Stimulated activated CD8-positive, alpha-beta memory T cell treated with anti-CD3 and anti-CD28 coated beads, Interleukin-7, amount 100 ng/mL, for 24 hours (primary cell): ENCODE results near the gene GNB1.
"Not testable (repeated sequence)": the region's sequence is repeated elsewhere in the genome, so short reads cannot be mapped to it uniquely, and the experiment has no call there.

Source experiments
- DNase-seq: peaks from one replicate; pipeline ENCODE4 v3.0.0-alpha.2; 2020; ENCODE audit warnings: low read depth

GNB1 gene

DNA sequence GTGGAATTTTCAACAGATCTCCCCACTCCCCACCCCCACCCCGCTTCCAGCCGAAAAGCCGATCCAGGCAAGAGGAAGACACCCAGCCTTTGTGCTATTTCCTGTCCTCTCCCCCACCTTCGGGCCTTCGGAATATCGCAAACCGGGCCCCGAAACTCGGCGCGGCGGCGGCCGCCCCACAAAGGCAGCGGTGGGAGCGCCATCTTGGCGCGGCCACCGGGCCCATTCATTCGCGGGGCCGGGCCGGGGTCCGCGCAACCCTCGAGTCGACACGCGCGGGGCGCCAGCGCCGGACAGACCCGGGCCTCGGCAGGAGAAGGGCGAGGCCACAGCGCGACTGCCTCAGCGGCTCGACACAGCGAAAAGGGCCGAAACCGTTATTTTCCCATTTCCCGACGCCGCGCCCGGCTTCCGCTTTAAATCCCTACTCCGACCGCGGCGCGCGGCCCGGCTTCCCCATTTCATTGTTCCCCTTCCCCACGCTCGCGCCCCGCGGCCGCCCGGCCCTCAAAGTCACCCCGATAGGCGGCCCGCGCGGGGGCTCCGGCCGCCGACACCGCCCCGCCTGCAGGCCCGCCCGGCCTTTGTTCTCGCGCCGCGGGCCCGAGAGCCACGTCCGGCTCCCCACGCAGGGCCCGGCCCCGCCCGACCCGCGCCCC is 911 bp downstream of the GNB1 start:
- DNase-seq = no peak

DNA sequence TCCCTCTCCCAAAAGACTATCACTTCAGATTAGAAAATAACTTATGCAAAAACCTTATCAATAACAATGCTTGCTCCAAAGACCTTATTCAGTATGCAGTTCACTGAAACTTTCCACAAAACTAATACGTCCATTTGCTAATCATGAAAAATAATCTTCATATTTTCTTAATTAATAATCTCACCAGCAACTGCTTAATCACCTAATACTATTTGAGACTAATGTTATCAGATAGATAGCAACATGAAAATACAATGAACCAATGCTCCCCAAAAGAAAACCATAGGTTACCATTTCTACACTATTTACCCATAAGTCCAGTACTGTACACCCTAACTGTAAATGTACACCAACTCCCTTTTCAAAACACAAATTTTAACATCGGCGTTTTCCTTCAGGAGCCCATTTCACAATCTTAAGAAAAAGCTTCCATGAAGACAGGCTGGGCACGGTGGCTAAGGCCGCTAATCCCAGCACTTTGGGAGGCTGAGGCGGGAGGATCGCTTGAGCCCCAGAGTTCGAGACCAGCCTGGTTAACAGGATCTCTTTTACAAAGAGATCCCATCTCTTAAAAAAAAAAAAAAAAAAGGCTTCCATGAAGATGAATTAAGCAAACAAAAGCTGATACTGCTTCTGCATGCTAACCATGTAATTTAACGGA is 1.7 kb downstream of the GNB1 start:
- DNase-seq = no peak

DNA sequence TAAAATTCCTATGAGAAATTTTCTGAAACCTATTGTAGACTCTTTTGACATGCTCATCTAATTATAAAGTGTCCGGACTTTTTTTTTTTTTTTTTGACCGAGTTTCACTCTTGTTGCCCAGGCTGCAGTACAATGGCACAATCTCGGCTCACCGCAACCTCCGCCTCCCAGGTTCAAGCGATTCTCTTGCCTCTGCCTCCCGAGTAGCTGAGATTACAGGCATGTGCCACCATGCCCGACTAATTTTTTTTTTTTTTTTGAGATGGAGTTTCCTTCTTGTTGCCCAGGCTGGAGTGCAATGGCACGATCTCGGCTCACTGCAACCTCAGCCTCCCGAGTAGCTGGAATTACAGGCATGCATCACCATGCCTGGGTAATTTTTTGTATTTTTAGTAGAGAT is 7.0 kb downstream of the GNB1 start:
- not testable (repeated sequence) for DNase-seq

DNA sequence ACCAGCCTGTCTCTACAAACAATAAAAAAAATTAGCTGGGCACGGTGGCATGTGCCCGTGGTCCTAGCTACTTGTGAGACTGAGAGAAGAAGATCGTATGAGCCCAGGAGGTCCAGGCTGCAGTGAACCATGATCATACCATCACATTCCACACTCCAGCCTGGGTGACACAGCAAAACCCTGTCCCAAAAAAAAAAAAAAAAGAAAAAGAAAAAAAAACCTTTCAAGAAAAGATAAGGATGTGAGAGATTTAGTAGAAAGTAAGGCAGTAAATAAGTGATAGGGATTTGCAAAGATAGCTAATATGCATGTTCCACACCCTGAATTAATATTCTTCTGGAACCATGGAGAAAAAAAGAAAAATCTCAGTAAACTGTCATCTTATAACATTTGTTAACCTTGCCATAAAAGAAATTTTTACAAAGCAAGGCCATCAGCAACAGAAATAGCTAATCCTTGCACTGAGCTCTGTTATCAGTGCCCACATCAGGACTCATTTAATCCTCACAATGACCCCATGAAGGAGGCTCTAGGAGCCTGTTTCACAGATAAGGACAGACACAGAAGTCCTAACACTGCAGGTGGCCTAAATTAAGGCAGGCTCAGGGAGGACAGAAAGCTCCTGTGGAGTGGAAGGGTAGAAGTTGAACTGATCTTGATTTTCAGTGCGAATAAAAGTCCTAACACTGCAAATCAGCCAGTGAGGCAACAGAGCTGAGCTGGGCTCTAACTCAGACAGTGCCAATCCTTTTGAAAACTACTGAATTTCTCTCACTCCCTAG is 7.6 kb downstream of the GNB1 start:
- no peak for DNase-seq

DNA sequence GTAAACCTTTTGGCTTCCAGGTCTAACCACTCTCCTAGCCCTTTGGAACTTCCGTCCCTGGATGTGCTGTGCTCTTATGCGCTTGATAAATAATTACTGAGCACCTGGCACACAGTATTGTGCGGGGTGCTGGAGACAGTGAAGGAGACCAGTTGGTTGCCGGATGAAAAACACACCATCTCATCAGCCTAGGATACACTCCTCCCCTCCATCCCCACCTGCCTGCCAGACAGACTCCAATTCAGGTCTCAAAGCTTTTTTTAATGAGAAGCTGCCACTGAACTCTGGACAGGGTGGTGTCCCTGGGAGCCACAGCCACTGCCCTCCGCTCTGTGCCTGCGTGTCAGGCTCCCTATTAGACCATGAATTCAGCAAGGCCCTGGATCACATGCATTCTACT is 9.2 kb downstream of the GNB1 start:
- DNase-seq = no peak

DNA sequence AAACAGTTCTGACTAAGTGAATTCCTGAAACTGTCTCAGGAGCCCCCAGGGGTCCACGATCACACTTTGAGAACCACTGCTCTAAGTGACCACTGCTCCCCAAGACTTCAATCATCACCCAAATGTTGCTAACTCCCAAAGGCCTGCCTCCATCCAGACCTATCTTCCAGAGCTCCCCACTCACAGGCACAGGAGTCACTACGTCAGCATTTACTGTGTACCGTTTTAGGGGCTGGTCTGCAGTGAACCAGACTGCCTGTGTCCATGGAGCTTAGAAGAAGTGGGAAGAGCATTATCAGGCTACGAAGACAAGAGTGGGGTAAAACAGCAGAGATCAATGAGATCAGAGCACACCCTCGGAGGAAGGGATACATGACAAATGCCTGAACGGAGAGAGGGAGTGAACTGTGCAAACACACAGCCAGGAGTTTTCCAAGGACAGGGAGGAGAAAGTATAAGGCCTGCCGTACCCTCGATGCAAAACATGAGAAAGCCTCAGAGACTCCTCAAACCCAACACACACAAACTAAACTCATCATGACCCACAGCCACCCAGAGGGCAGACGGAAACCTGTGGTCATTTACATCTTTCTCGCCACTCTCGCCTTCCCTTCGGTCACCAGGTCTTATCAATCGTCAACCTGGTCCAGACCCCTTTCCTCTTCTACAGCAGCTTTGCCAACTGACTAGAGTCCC is 10.1 kb downstream of the GNB1 start:
- no peak for DNase-seq

- no peak for DNase-seq
Measured at GRCh38 chr1:1879942-1880341, 10.9 kb downstream of the GNB1 start.

GRCh38 chr1:1877865-1878436 is 12.9 kb downstream of the GNB1 start:
- DNase-seq = no peak

DNA sequence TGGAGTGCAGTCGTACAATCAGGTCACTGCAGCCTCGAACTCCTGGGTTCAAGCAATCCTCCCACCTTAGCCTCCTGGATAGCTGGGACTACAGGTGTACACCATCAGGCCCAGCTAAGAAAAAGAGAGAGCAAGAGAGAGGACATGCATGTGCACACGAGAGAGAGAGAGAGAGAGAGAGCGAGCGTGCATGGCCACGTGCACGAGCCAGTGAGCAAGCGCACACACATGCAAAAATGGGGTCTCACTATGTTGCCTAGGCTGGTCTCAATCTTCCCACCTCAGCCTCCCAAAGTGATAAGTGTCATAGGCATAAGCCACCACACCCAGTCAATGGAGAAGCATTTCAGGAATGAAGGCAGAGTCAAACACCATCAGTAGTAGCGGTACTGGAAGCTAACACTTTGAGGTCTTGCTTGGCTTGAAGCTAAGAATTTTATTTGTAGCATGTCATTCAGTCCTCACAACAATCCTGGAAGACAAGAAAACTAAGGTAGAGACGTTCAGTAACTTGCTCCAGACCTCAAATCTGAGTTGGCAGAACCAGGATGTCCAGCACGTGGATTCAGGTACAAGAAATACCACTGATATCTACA is 14.5 kb downstream of the GNB1 start:
- DNase-seq = no peak

GRCh38 chr1:1875932-1876331 is 15.0 kb downstream of the GNB1 start:
- DNase-seq = no peak

DNA sequence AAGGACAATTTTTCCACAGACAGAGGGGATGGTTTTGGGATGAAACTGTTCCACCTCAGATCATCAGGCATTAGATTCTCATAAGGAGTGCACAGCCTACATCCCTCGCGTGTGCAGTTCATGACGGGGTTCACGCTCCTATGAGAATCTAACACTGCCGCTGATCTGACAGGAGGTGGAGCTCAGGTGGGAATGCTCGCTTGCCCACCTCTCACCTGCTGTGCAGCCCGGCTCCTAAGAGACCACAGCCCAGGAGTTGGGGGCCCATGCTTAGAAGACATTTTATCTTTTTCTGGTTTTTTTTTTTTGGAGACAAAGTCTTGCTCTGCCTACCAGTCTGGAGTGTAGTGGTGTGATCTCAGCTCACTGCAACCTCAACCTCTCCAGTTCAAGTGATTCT is 16.0 kb downstream of the GNB1 start:
- DNase-seq = no peak

DNA sequence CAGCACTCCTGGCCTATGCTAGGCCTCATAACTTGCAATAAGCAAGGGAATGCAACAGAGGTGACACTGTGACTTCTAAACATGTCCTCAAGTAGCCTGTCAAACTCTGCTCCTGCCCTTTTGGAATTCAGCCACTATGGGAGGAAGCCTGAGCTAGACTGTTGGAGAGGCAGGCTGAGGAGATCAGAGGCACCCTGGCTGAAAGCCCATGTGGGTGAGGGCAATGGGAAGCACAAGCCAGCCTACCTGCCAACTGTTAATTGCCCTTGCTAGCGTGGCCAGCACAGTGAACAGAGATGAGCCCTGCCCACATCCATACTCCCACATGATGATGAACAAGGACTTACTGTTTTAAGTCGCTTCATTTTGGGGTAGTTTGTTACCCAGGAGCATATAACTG is 17.7 kb downstream of the GNB1 start:
- no peak for DNase-seq

DNA sequence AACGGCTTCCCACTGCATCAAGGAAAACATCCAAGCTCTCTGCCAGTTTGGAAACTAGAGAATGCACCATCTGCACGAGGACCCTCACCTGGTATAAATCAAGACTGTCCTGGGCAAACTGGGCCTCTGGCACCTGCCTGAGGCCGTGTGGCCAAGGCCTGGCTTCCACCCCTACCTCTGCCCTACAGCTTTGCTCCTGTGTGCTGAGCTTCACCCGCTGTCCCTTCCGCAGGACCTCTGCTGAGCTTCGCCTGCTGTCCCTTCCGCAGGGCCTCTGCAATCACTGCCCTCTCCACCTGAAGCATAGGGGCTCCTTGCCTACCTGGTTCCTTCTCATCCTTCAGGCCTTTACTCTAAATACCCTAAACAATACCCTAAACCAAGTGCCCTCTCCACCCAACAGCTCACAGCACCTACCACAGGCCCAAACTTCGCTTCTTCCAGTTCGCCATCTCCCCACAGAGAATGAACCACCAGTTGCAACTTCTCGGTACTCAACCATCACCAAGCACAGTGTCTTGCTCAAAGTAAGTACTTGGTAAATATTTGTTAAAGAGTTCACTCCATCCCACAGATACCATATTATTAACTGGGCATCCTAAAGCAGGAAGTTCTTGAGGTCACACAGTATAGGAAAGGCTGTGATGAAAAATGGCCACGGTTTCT is 18.4 kb downstream of the GNB1 start:
- DNase-seq = no peak

- DNase-seq = no peak
Measured at GRCh38 chr1:1869469-1869868, 21.4 kb downstream of the GNB1 start.

DNA sequence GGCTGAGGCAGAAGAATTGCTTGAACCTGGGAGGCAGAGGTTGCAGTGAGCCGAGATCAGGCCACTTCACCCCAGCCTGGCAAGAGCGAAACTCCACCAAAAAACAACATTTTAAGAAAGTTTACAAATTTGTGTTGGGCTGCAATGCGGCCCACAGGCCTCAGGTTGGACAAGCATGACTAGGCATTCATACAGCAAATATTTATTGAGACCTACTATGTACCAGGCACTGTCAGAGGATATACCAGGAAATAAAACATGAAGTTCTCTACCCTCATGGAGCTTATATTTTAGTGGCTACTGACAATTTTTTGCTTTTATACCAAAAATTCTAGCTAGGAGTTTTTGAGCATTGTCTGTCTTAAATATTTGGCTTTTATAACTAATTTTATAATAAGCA is 23.7 kb downstream of the GNB1 start:
- no peak for DNase-seq

DNA sequence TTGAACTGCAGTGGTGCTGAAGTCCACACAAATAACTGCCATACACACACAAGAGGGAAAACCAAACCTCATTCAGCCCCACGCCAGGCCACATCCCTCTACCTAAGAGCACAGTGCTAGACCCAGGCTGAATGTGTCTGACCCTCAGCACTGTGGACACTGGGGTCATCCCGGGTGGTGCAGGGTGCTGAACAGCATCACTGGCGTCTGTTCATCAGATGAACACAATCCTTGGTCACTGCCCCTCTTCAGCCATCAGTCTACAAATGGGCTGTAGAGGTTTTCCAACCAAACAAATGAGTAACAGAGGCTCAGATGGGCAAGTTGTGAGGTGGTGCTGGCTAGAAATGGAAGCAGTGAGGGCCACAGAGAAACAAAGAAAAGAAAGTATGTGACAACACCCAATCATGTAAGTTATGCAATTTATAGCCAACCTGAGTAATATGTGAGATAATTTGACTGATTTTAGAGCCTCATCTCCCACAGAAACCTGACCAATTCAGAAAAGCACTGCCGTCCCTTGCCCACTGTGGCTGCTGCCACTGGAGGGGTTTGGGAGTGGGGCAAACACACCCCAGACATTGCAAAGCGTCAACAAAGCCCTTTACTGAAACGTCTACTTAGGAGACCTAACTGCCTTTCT is 27.9 kb downstream of the GNB1 start:
- no peak for DNase-seq

DNA sequence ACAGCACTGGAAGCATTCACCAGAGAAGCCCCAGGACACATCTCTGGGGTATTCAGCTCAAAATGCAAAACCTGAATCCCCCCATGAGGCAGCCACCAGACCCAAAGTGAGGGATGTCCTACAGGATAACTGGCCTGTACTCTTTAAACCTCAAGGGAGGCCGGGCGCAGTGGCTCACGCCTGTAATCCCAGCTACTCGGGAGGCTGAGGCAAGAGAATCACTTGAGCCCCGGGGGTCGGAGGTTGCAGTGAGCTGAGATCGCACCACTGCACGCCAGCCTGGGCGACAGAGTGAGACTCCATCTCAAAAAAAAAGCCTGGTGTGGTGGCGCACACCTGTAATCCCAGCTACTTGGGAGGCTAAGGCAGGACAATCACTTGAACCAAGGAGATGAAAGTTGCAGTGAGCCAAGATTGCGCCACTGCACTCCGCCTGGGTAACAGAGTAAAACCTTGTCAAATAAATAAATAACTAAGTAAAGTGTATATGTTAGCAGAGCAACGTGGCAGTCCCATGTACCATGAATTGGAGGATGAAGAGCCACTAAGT is 29.1 kb downstream of the GNB1 start:
- not testable (repeated sequence) for DNase-seq

DNA sequence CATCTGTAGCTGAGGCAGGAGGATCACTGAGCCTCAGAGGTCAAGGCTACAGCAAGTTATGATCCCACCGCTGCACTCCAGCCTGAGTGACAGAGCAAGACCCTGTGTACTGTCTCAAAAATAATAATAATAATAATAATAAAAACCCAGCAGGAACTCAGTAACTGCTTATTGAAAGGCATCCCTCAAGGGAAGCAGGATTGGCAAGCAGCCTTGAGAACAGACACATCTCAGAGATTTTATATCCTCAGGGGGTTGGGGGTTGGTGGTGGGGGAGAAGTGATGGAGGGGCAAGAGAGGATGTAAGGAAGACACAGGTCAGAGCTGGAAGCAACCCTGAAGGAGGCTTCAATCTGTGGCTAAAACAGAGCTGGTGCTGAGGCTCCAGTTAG is 29.6 kb downstream of the GNB1 start:
- no peak for DNase-seq

DNA sequence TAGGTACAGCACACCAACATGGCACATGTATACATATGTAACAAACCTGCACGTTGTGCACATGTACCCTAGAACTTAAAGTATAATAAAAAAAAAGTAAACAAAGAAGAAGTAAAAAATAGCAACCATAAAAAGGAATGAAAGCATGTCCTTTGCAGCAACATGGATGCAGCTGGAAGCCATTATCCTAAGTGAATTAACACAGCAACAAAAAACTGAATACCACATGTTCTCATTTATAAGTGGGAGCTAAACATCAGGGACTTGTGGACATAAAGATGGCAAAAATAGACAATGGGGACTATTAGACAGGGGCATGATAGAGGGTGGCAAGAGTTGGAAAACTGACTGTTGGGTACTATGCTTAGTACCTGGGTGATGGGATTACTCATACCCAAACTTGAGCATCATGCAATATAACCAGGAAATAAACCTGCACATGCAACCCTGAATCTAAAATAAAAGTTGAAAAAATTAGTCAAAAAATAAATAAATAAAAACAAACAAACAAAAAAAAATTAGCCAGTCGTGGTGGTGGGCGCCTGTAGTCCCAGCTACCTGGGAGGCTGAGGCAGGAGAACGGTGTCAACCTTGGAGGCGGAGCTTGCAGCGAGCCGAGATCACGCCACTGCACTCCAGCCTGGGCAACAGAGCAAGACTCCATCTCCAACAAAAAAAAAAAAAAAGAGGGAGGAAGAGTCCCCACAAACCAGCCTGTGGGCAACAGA is 30.8 kb downstream of the GNB1 start:
- DNase-seq = not testable (repeated sequence)
